Trophoblast cell (in vitro differentiated cells and primary cell): Measurements from ENCODE around the gene KANK4.
A peak's percentile ranks its signal among the peaks of the same experiment; 100 is the strongest.

Experiments used
- DNase-seq, 2 donors: peaks; one replicate each; pipeline ENCODE4 v3.0.0-alpha.2; 2016
- H2AFZ ChIP-seq: 2 replicates; pipeline ENCODE4 v1.6.1; 2013; ENCODE audit warnings: low read length, moderate library complexity, mild to moderate bottlenecking; ENCODE audit not compliant: insufficient read depth, poor library complexity
- H2AK5ac ChIP-seq: 2 replicates; pipeline ENCODE4 v1.6.1; 2013; ENCODE audit warnings: mild to moderate bottlenecking, low read length
- H2BK120ac ChIP-seq: 2 replicates; pipeline ENCODE4 v1.6.1; 2013; ENCODE audit warnings: low read length, mild to moderate bottlenecking, moderate library complexity; ENCODE audit not compliant: insufficient read depth, poor library complexity
- H2BK12ac ChIP-seq: 2 replicates; pipeline ENCODE4 v1.6.1; 2013; ENCODE audit warnings: mild to moderate bottlenecking, low read length, moderate library complexity
- H2BK5ac ChIP-seq: 2 replicates; pipeline ENCODE4 v1.6.1; 2013; ENCODE audit warnings: low read length, low read depth, moderate library complexity, mild to moderate bottlenecking; ENCODE audit not compliant: poor library complexity
- H3K14ac ChIP-seq: 2 replicates; pipeline ENCODE4 v1.6.1; 2013; ENCODE audit warnings: mild to moderate bottlenecking, low read length
- H3K18ac ChIP-seq: 2 replicates; pipeline ENCODE4 v1.6.1; 2013; ENCODE audit warnings: mild to moderate bottlenecking, low read length
- H3K23ac ChIP-seq: 2 replicates; pipeline ENCODE4 v1.6.1; 2013; ENCODE audit warnings: low read length
- H3K27ac ChIP-seq: 2 replicates; pipeline ENCODE4 v1.5.1; 2013; ENCODE audit warnings: low read depth, mild to moderate bottlenecking, inconsistent platforms, low read length, moderate library complexity
- H3K27me3 ChIP-seq: 2 replicates; pipeline ENCODE4 v1.6.1; 2013; ENCODE audit warnings: inconsistent platforms, mild to moderate bottlenecking, low read length, moderate library complexity; ENCODE audit not compliant: insufficient read depth
- H3K36me3 ChIP-seq, 2 experiments: 1 replicate in 1 of 2; 2 replicates in 1 of 2; pipeline ENCODE4 v1.6.1; 2013; ENCODE audit warnings: low read length in 2 of 2, mild to moderate bottlenecking in 2 of 2, moderate library complexity in 1 of 2; ENCODE audit not compliant: insufficient read depth in 2 of 2, control insufficient read depth in 1 of 2
- H3K4ac ChIP-seq: 2 replicates; pipeline ENCODE4 v1.6.1; 2013; ENCODE audit warnings: low read depth, mild to moderate bottlenecking, low read length, moderate library complexity
- H3K4me1 ChIP-seq, 2 experiments: 1 replicate in 1 of 2; 2 replicates in 1 of 2; pipeline ENCODE4 v1.6.1; 2013; ENCODE audit warnings: low read length in 2 of 2, mild to moderate bottlenecking in 2 of 2, moderate library complexity in 1 of 2; ENCODE audit not compliant: insufficient read depth in 2 of 2, control insufficient read depth in 1 of 2
- H3K4me2 ChIP-seq: 2 replicates; pipeline ENCODE4 v1.6.1; 2013; ENCODE audit warnings: inconsistent platforms, mild to moderate bottlenecking, low read length, moderate library complexity
- H3K4me3 ChIP-seq: 2 replicates; pipeline ENCODE4 v1.5.1; 2013; ENCODE audit warnings: mild to moderate bottlenecking, low read depth, low read length, inconsistent platforms
- H3K79me1 ChIP-seq: one replicate; pipeline ENCODE4 v1.6.1; 2013; ENCODE audit warnings: low read length
- H3K79me2 ChIP-seq: 2 replicates; pipeline ENCODE4 v1.6.1; 2013; ENCODE audit warnings: low read length, mild to moderate bottlenecking; ENCODE audit not compliant: control insufficient read depth, insufficient read depth, poor library complexity
- H3K9ac ChIP-seq: 2 replicates; pipeline ENCODE4 v1.6.1; 2013; ENCODE audit warnings: mild to moderate bottlenecking, low read length
- H3K9me3 ChIP-seq: 2 replicates; pipeline ENCODE4 v1.6.1; 2013; ENCODE audit warnings: low read depth, mild to moderate bottlenecking, control low read depth, inconsistent platforms, low read length; ENCODE audit not compliant: insufficient read depth
- H4K12ac ChIP-seq: 2 replicates; pipeline ENCODE4 v1.6.1; 2013; ENCODE audit warnings: low read depth, mild to moderate bottlenecking, low read length, moderate library complexity
- H4K8ac ChIP-seq: 2 replicates; pipeline ENCODE4 v1.6.1; 2013; ENCODE audit warnings: low read depth, mild to moderate bottlenecking, low read length, moderate library complexity
- H4K91ac ChIP-seq: one replicate; pipeline ENCODE4 v1.6.1; 2013; ENCODE audit warnings: low read depth, mild to moderate bottlenecking, low read length, moderate library complexity
- WGBS: extraction: QIAGEN DNeasy Blood & Tissue Kit; methylation state at CpG from one replicate; pipeline ENCODE4 v1.1.7; 2013; ENCODE audit warnings: missing lambda C conversion rate; ENCODE audit not compliant: insufficient read length, insufficient coverage; ENCODE audit errors: extremely low coverage; 5-methylcytosine and 5-hydroxymethylcytosine counted together

The KANK4 gene

DNA sequence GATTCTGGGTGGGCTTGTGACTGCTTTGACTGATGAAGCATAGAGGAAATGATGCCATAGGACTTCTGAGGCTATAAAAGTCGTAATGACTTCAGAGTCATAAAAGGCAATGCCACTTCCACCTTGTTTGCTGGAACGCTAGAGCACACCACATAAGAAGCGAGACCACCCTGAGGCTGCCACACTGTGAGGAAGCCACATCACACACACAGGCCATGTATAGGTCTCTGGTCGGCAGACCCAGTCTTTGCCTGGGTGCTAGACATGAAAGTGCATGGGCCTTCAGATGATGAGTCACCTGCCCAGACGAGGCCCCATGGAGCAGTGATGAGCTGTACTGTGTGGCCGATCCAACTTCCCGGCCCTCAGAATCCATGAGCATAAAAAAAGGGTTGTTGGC lies 14.2 kb upstream of the KANK4 start:
- Histone ChIP-seq H3K14ac (no peak overlapping the region), H3K4me1 (peaks cover 20 to 25% of the 10 kb centered on the region in 2 experiments), H3K4me3 (no peak overlapping the region), H3K23ac (no peak overlapping the region), H2AK5ac (no peak overlapping the region), H2BK12ac (peak overlapping the region; percentile 45), H4K12ac (no peak overlapping the region), H3K36me3 (no peaks in the 10 kb centered on the region), H3K27me3 (no peaks in the 10 kb centered on the region), H3K9me3 (no peaks in the 10 kb centered on the region), H3K9ac (no peak overlapping the region), H3K4ac (no peak overlapping the region), H4K91ac (no peak overlapping the region), H2BK5ac (no peak overlapping the region), H2BK120ac (no peak overlapping the region), H3K18ac (no peak overlapping the region), H2AFZ (no peak overlapping the region), H3K79me1 (peaks cover 17% of the 10 kb centered on the region), H3K79me2 (peaks cover 1% of the 10 kb centered on the region), H3K27ac (no peak overlapping the region), H4K8ac (no peak overlapping the region), H3K4me2 (no peak overlapping the region)
- no CpG with 5 or more reads among the region's 7 CpGs for WGBS
- no peak for DNase-seq

- Histone ChIP-seq H2AFZ (peak overlapping the region; percentile 10), H3K14ac (peak overlapping the region; percentile 71), H4K91ac (peak overlapping the region; percentile 71), H3K27ac (no peak overlapping the region), H2AK5ac (peak overlapping the region; percentile 67), H3K4me1 (peaks cover 19 to 20% of the 10 kb centered on the region in 2 experiments), H3K4me3 (no peak overlapping the region), H4K12ac (peak overlapping the region; percentile 16), H3K9ac (no peak overlapping the region), H3K79me1 (peaks cover 20% of the 10 kb centered on the region), H3K18ac (peak overlapping the region; percentile 59), H3K4me2 (no peak overlapping the region), H2BK120ac (peak overlapping the region; percentile 79), H3K79me2 (peaks cover 2% of the 10 kb centered on the region), H3K4ac (peak overlapping the region; percentile 60), H3K23ac (no peak overlapping the region), H4K8ac (peak overlapping the region; percentile 67), H3K27me3 (no peaks in the 10 kb centered on the region), H2BK12ac (peak overlapping the region; percentile 89), H3K36me3 (no peaks in the 10 kb centered on the region), H2BK5ac (peak overlapping the region; percentile 43), H3K9me3 (peaks cover 3% of the 10 kb centered on the region)
- DNase-seq = no peak
- WGBS = no CpG with 5 or more reads among the region's 22 CpGs
These were observed 8.3 kb upstream of the KANK4 start for GRCh38 chr1:62327360-62328055.

GRCh38 chr1:62325681-62326080 lies 6.4 kb upstream of the KANK4 start:
- Histone ChIP-seq H4K12ac (peak overlapping the region; percentile 50), H3K23ac (no peak overlapping the region), H3K4me3 (no peak overlapping the region), H2BK120ac (peak overlapping the region; percentile 86), H3K79me1 (peaks cover 33% of the 10 kb centered on the region), H3K4me2 (peak overlapping the region; percentile 23), H3K4ac (peak overlapping the region; percentile 80), H3K27me3 (no peaks in the 10 kb centered on the region), H3K9me3 (peaks cover 3% of the 10 kb centered on the region), H3K9ac (no peak overlapping the region), H3K14ac (peak overlapping the region; percentile 94), H2BK5ac (peak overlapping the region; percentile 96), H4K91ac (peak overlapping the region; percentile 97), H3K4me1 (peaks cover 24 to 33% of the 10 kb centered on the region in 2 experiments), H2BK12ac (peak overlapping the region; percentile 81), H3K79me2 (peaks cover 2% of the 10 kb centered on the region), H2AK5ac (peak overlapping the region; percentile 74), H3K36me3 (no peaks in the 10 kb centered on the region), H3K18ac (peak overlapping the region; percentile 88), H3K27ac (peak overlapping the region; percentile 100), H2AFZ (peak overlapping the region; percentile 33), H4K8ac (peak overlapping the region; percentile 89)
- DNase-seq = peak; percentile 72 to 82
- WGBS = no CpG with 5 or more reads among the region's 2 CpGs

GRCh38 chr1:62325081-62325480 lies 5.8 kb upstream of the KANK4 start:
- Histone ChIP-seq H3K36me3 (no peaks in the 10 kb centered on the region), H4K91ac (peak overlapping the region; percentile 97), H3K4me1 (peaks cover 28 to 39% of the 10 kb centered on the region in 2 experiments), H3K79me2 (peaks cover 5% of the 10 kb centered on the region), H3K27me3 (no peaks in the 10 kb centered on the region), H3K4ac (no peak overlapping the region), H3K4me3 (no peak overlapping the region), H3K23ac (no peak overlapping the region), H2BK120ac (no peak overlapping the region), H3K79me1 (peaks cover 38% of the 10 kb centered on the region), H2BK5ac (peak overlapping the region; percentile 96), H4K12ac (no peak overlapping the region), H3K9ac (no peak overlapping the region), H3K4me2 (peak overlapping the region; percentile 23), H3K27ac (peak overlapping the region; percentile 100), H2BK12ac (no peak overlapping the region), H3K9me3 (peaks cover 3% of the 10 kb centered on the region), H2AFZ (no peak overlapping the region), H3K14ac (no peak overlapping the region), H4K8ac (no peak overlapping the region), H2AK5ac (no peak overlapping the region), H3K18ac (no peak overlapping the region)
- WGBS = no CpG with 5 or more reads among the region's 5 CpGs
- DNase-seq = peak; percentile 97 to 98
